HG03175 (cell line): ENCODE data around the gene RHBDL1.

Experiments
- ATAC-seq: cut with Tn5 transposase; IDR thresholded peaks from one replicate; pipeline ENCODE4 v1.9.1; 2021; ENCODE audit warnings: mild to moderate bottlenecking, moderate library complexity; ENCODE audit not compliant: unreplicated experiment

Gene RHBDL1

GRCh38 chr16:652454-653305 is 22.8 kb upstream of the RHBDL1 start:
- ATAC-seq: no peak

- ATAC-seq: no peak
Measured at GRCh38 chr16:654034-654433, 21.4 kb upstream of the RHBDL1 start.

GRCh38 chr16:657487-657886 is 18.0 kb upstream of the RHBDL1 start:
- ATAC-seq: no peak

GRCh38 chr16:658679-659571 is 16.5 kb upstream of the RHBDL1 start:
- ATAC-seq: no peak

- ATAC-seq: no peak
Measured at GRCh38 chr16:659618-660017, 15.9 kb upstream of the RHBDL1 start.

GRCh38 chr16:660132-660458 is 15.4 kb upstream of the RHBDL1 start:
- no peak for ATAC-seq

GRCh38 chr16:660459-661183 is 14.8 kb upstream of the RHBDL1 start:
- ATAC-seq: peak; percentile 48

GRCh38 chr16:661184-661821 is 14.2 kb upstream of the RHBDL1 start:
- no peak for ATAC-seq

GRCh38 chr16:662095-662494 is 13.4 kb upstream of the RHBDL1 start:
- ATAC-seq: no peak

- no peak for ATAC-seq
Measured at GRCh38 chr16:662597-662996, 12.9 kb upstream of the RHBDL1 start.

GRCh38 chr16:666572-666971 is 8.9 kb upstream of the RHBDL1 start:
- no peak for ATAC-seq

GRCh38 chr16:667113-667779 is 8.2 kb upstream of the RHBDL1 start:
- ATAC-seq: no peak

- ATAC-seq: peak; percentile 89
Measured at GRCh38 chr16:667780-668518, 7.5 kb upstream of the RHBDL1 start, which contains the start of gene RHOT2. RHOT2 (plus strand) TSS chr16:668132; CDS start chr16:668200, 68 bp downstream.

- ATAC-seq: peak; percentile 17
Measured at GRCh38 chr16:668519-669171, 6.8 kb upstream of the RHBDL1 start.

GRCh38 chr16:669666-670065 is 5.8 kb upstream of the RHBDL1 start:
- no peak for ATAC-seq

- no peak for ATAC-seq
Measured at GRCh38 chr16:670485-671352, 4.8 kb upstream of the RHBDL1 start.

- ATAC-seq: no peak
Measured at GRCh38 chr16:671353-672131, 3.9 kb upstream of the RHBDL1 start.
